ENCODE data around the gene GNG8. TPM values are rescaled to one million over a fixed set of nuclear protein-coding genes. Genes with fewer than 3 reads are reported as not detected.

Gene GNG8
- total and polyA plus RNA-seq, 10 donors, result not detected

DNA sequence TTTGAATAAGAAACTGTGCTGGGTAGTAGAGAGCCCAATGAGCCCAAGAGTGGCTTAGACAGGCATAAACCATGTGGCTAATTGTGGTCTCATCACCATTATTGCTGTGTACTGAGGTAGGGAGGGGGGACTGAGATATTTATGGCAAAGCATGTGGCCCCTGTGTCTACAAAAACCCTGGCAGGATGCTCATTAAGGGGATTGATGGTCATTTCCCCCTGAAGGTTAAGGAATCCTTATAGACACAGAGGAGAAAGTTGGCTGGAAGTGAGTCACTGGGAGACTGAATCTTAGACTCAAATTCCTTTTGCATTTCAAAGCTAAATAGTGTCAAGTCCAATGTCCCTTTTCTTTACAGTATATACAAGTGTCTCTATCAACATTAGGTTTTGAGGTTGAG, 34.8 kb upstream of the GNG8 start:
- intact Hi-C loops (cut with DNase I; ENCODE audit: low total_unique reads), result no loop called here
- Histone ChIP-seq H3K27me3 (replicated peaks in 1 of 7) (no peaks in the 10 kb centered on the region), H3K9me3 (no peaks in the 10 kb centered on the region), H3K4me1 (no peaks in the 10 kb centered on the region), H3K27ac (no peak overlapping the region), H3K4me3 (no peak overlapping the region), H3K36me3 (peaks cover 0 to 40% (median 33%) of the 10 kb centered on the region in 6 donors)
- no peak for DNase-seq
- TF ChIP-seq POLR2AphosphoS5 (IDR thresholded peaks at IDR 0.05) (no peak), POLR2A (IDR thresholded peaks at IDR 0.05) (no peak)
- TF ChIP-seq, protein P1, sequence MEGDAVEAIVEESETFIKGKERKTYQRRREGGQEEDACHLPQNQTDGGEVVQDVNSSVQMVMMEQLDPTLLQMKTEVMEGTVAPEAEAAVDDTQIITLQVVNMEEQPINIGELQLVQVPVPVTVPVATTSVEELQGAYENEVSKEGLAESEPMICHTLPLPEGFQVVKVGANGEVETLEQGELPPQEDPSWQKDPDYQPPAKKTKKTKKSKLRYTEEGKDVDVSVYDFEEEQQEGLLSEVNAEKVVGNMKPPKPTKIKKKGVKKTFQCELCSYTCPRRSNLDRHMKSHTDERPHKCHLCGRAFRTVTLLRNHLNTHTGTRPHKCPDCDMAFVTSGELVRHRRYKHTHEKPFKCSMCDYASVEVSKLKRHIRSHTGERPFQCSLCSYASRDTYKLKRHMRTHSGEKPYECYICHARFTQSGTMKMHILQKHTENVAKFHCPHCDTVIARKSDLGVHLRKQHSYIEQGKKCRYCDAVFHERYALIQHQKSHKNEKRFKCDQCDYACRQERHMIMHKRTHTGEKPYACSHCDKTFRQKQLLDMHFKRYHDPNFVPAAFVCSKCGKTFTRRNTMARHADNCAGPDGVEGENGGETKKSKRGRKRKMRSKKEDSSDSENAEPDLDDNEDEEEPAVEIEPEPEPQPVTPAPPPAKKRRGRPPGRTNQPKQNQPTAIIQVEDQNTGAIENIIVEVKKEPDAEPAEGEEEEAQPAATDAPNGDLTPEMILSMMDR (IDR thresholded peaks at IDR 0.05 in 8 of 11, conservative IDR thresholded peaks at IDR 0.05 in 3 of 11), result no peak

DNA sequence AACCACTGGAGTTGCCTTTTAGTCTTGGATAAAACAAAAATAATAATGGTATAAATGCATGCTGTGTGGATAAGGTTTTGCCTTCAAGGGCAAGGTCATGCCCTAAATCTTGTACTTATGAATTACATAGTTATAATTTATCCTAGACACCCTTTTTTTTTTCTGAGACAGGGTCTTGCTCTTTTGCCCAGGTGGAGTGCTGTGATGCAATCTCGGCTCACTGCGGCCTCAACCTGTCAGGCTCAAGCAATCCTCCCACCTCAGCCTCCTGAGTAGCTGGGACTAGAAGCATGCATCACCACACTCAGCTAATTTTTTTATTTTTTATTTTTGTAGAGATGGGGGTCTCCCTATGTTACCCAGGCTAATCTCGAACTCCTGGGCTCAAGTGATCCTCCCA, 32.7 kb upstream of the GNG8 start:
- Histone ChIP-seq H3K4me1 (no peaks in the 10 kb centered on the region), H3K27me3 (replicated peaks in 1 of 7) (no peaks in the 10 kb centered on the region), H3K4me3 (no peak overlapping the region), H3K36me3 (peaks cover 0 to 19% (median 12%) of the 10 kb centered on the region in 6 donors), H3K27ac (no peak overlapping the region), H3K9me3 (no peaks in the 10 kb centered on the region)
- 84 to 94% (median 87%) methylated on average over 3 of the region's 3 CpGs for WGBS, 5 donors
- TF ChIP-seq, protein P1 (IDR thresholded peaks at IDR 0.05 in 8 of 11, conservative IDR thresholded peaks at IDR 0.05 in 3 of 11), result no peak
- TF ChIP-seq POLR2A (IDR thresholded peaks at IDR 0.05) (no peak), POLR2AphosphoS5 (IDR thresholded peaks at IDR 0.05) (no peak)
- intact Hi-C loops (cut with DNase I; ENCODE audit: low total_unique reads), result loop anchor here (10.0 kb wide), 1 partner anchor 134 kb away; no protein-coding TSS in a partner anchor
- DNase-seq, result no peak

DNA sequence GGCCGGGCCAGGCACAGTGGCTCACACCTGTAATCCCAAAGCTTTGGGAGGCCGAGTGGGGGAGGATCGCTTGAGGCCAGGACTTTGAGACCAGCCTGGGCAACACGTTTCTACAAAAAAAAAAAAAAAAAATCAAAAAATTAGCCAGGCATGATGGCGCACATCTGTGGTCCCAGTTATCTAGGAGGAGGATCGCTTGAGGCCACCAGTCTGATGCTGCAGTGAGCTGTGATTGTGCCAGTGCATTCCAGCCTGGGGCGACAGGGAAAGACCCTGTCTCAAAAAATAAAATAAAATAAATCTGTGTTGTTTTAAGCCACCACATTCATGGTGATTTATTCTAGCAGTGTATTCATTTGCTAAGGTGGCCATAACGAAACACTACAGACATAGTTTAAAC, 29.1 kb upstream of the GNG8 start:
- DNase-seq, result no peak
- WGBS, 5 donors, result 84 to 92% (median 91%) methylated on average over 8 of the region's 8 CpGs

More for the DNA sequence above, 29.1 kb upstream of the GNG8 start:
- no peaks in the 10 kb centered on the region for H3K9me3 ChIP-seq
- peaks cover 1 to 8% (median 7%) of the 10 kb centered on the region in 7 donors for H3K27me3 ChIP-seq (replicated peaks in 1 of 7)
- no peak overlapping the region for H3K27ac ChIP-seq
- peaks cover 14 to 22% (median 20%) of the 10 kb centered on the region in 6 donors for H3K4me1 ChIP-seq
- intact Hi-C loops (cut with DNase I; ENCODE audit: low total_unique reads), result loop anchor here (10.0 kb wide), 1 partner anchor 130 kb away; no protein-coding TSS in a partner anchor
- no peak overlapping the region for H3K4me3 ChIP-seq
- H3K36me3 ChIP-seq, result no peaks in the 10 kb centered on the region
- TF ChIP-seq POLR2AphosphoS5 (IDR thresholded peaks at IDR 0.05) (no peak), POLR2A (IDR thresholded peaks at IDR 0.05) (no peak)
- TF ChIP-seq, protein P1 (IDR thresholded peaks at IDR 0.05 in 8 of 11, conservative IDR thresholded peaks at IDR 0.05 in 3 of 11), result no peak

Measured in spleen (tissue), 11 donors.